H1 (cell line): ENCODE data around the gene PI4K2A. TPM values are rescaled to one million over a fixed set of nuclear protein-coding genes. Genes with fewer than 3 reads are reported as not detected.
A peak's percentile ranks its signal among the peaks of the same experiment; 100 is the strongest.

ENCODE experiments used
- CTCF ChIA-PET: fragments of 300-600 bp; sonication (Branson Sonifier 250); formaldehyde crosslinking; loops from one replicate; lab custom pipeline; 2021; ENCODE audit not compliant: partially characterized antibody; lab: Charles Lee
- POLR2A ChIA-PET: fragments of 300-600 bp; sonication (Branson Sonifier 250); formaldehyde crosslinking; loops from one replicate; lab custom pipeline; 2021; ENCODE audit warnings: inconsistent platforms; ENCODE audit not compliant: partially characterized antibody; lab: Charles Lee
- DNase-seq, 2 experiments: peaks; one replicate each; pipeline versions ENCODE4 v3.0.0 to v3.0.0-alpha.2; 2010 to 2022; ENCODE audit warnings: low spot score in 2 of 2, low read depth in 1 of 2, mixed read lengths in 1 of 2
- FAIRE-seq: peaks from 2 replicates; lab custom pipeline; 2011; peaks lifted over from hg19 to GRCh38; lab: Jason Lieb, UNC
- H2AFZ ChIP-seq: 2 replicates; pipeline ENCODE4 v1.8.1; 2012; ENCODE audit warnings: low read length, inconsistent platforms
- H2AK5ac ChIP-seq: 2 replicates; pipeline ENCODE4 v1.6.1; 2013; ENCODE audit warnings: low read depth, low read length
- H2BK120ac ChIP-seq: replicated peaks from 2 replicates; pipeline ENCODE3; 2013; ENCODE audit warnings: low read depth, low read length, inconsistent platforms
- H2BK12ac ChIP-seq: 2 replicates; pipeline ENCODE4 v1.6.1; 2013; ENCODE audit warnings: low read depth, low read length
- H2BK15ac ChIP-seq: 2 replicates; pipeline ENCODE4 v1.6.1; 2013; ENCODE audit warnings: low read length
- H2BK20ac ChIP-seq: 2 replicates; pipeline ENCODE4 v1.6.1; 2013; ENCODE audit warnings: low read length
- H2BK5ac ChIP-seq: 2 replicates; pipeline ENCODE4 v1.6.1; 2013; ENCODE audit warnings: low read depth, low read length
- H3K14ac ChIP-seq: 2 replicates; pipeline ENCODE4 v1.6.1; 2013; ENCODE audit warnings: inconsistent platforms; ENCODE audit not compliant: insufficient read length
- H3K18ac ChIP-seq: 2 replicates; pipeline ENCODE4 v1.6.1; 2013; ENCODE audit warnings: low read length; ENCODE audit errors: extremely low read depth
- H3K23ac ChIP-seq: 2 replicates; pipeline ENCODE4 v1.6.1; 2013; ENCODE audit warnings: inconsistent platforms; ENCODE audit not compliant: insufficient read length
- H3K23me2 ChIP-seq: 2 replicates; pipeline ENCODE4 v1.6.1; 2013; ENCODE audit warnings: low read depth, low read length
- H3K27ac ChIP-seq: 2 replicates; pipeline ENCODE4 v1.6.1; 2011; ENCODE audit warnings: low read depth, low read length, inconsistent platforms
- H3K27me3 ChIP-seq, 4 experiments: replicated peaks in 1 of 4; 1 replicate in 1 of 4; 2 replicates in 3 of 4; pipeline versions ENCODE4 v1.6.1 to v1.8.1; 2011 to 2013; ENCODE audit warnings: low read length in 3 of 4, mild to moderate bottlenecking in 3 of 4, inconsistent platforms in 2 of 4, mixed read lengths in 2 of 4, moderate library complexity in 1 of 4; ENCODE audit not compliant: control insufficient read depth in 3 of 4, insufficient read depth in 3 of 4; ENCODE audit errors: extremely low read depth in 1 of 4
- H3K36me3 ChIP-seq, 4 experiments: 2 replicates each; pipeline versions ENCODE4 v1.6.1 to v1.8.1; 2011 to 2013; ENCODE audit warnings: mild to moderate bottlenecking in 4 of 4, low read length in 3 of 4, moderate library complexity in 2 of 4, control low read depth in 1 of 4, inconsistent platforms in 1 of 4; ENCODE audit not compliant: insufficient read depth in 4 of 4, control insufficient read depth in 2 of 4
- H3K4ac ChIP-seq: replicated peaks from 2 replicates; pipeline ENCODE3; 2013; ENCODE audit warnings: low read length, low read depth, mixed read lengths, inconsistent platforms; ENCODE audit not compliant: insufficient read length
- H3K4me1 ChIP-seq, 4 experiments: replicated peaks in 1 of 4; 1 replicate in 1 of 4; 2 replicates in 3 of 4; pipeline versions ENCODE4 v1.6.1 to v1.8.1; 2011 to 2013; ENCODE audit warnings: low read length in 3 of 4, inconsistent platforms in 2 of 4, mixed read lengths in 1 of 4; ENCODE audit not compliant: insufficient read depth in 4 of 4, control insufficient read depth in 3 of 4
- H3K4me2 ChIP-seq, 2 experiments: 2 replicates each; pipeline versions ENCODE4 v1.6.1 to v1.8.1; 2011 to 2013; ENCODE audit warnings: low read depth in 2 of 2, low read length in 2 of 2, control low read depth in 1 of 2, inconsistent platforms in 1 of 2, mild to moderate bottlenecking in 1 of 2; ENCODE audit not compliant: insufficient read depth in 1 of 2
- H3K4me3 ChIP-seq, 4 experiments: fragments of 200-600, 300-600 bp in 1 of 4; sonication (generic), shearing (Covaris generic), sonication (Bioruptor Twin) in 1 of 4; 2 replicates each; pipeline versions ENCODE4 v1.5.1 to v1.8.1; 2011 to 2016; ENCODE audit warnings: low read length in 4 of 4, low read depth in 3 of 4, control low read depth in 2 of 4, inconsistent platforms in 2 of 4, mild to moderate bottlenecking in 2 of 4, mixed read lengths in 1 of 4, moderate library complexity in 1 of 4; ENCODE audit not compliant: insufficient read depth in 2 of 4; ENCODE audit errors: extremely low read depth in 1 of 4
- H3K56ac ChIP-seq: replicated peaks from 2 replicates; pipeline ENCODE3; 2013; ENCODE audit warnings: low read depth, mild to moderate bottlenecking, mixed read lengths, low read length, inconsistent platforms; ENCODE audit not compliant: insufficient read length
- H3K79me1 ChIP-seq: 2 replicates; pipeline ENCODE4 v1.6.1; 2013; ENCODE audit warnings: low read depth, low read length, control low read depth
- H3K79me2 ChIP-seq, 2 experiments: 2 replicates each; pipeline versions ENCODE4 v1.6.1 to v1.8.1; 2012 to 2013; ENCODE audit warnings: low read length in 2 of 2, mild to moderate bottlenecking in 2 of 2, inconsistent platforms in 1 of 2; ENCODE audit not compliant: insufficient read depth in 2 of 2, control insufficient read depth in 1 of 2
- H3K9ac ChIP-seq, 4 experiments: replicated peaks in 1 of 4; 1 replicate in 1 of 4; 2 replicates in 3 of 4; pipeline versions ENCODE4 v1.6.1 to v1.8.1; 2011 to 2013; ENCODE audit warnings: low read depth in 3 of 4, low read length in 3 of 4, control low read depth in 2 of 4, mild to moderate bottlenecking in 2 of 4, moderate library complexity in 2 of 4, inconsistent platforms in 1 of 4; ENCODE audit errors: extremely low read depth in 1 of 4
- H3K9me3 ChIP-seq, 2 experiments: 2 replicates each; pipeline versions ENCODE4 v1.6.1 to v1.8.1; 2012 to 2013; ENCODE audit warnings: mild to moderate bottlenecking in 2 of 2, moderate library complexity in 2 of 2, control low read depth in 1 of 2, inconsistent platforms in 1 of 2, low read depth in 1 of 2, low read length in 1 of 2, mixed read lengths in 1 of 2; ENCODE audit not compliant: insufficient read depth in 2 of 2
- H4K20me1 ChIP-seq, 2 experiments: replicated peaks in 1 of 2; 2 replicates each; pipeline versions ENCODE3 to v1.8.1; 2011 to 2013; ENCODE audit warnings: inconsistent platforms in 2 of 2, low read length in 2 of 2, mild to moderate bottlenecking in 1 of 2; ENCODE audit not compliant: insufficient read depth in 2 of 2, control insufficient read depth in 1 of 2
- H4K5ac ChIP-seq: 2 replicates; pipeline ENCODE4 v1.6.1; 2013; ENCODE audit warnings: low read length, low read depth, mixed read lengths, inconsistent platforms; ENCODE audit not compliant: insufficient read length
- H4K8ac ChIP-seq: 2 replicates; pipeline ENCODE4 v1.8.0; 2013; ENCODE audit warnings: mild to moderate bottlenecking, moderate library complexity, low read length, inconsistent platforms; ENCODE audit not compliant: insufficient read depth; ENCODE audit errors: extremely low read depth
- H4K91ac ChIP-seq: replicated peaks from 2 replicates; pipeline ENCODE3; 2013; ENCODE audit warnings: low read length, mixed read lengths, inconsistent platforms; ENCODE audit not compliant: insufficient read length
- BRCA1 ChIP-seq: IDR thresholded peaks from 2 replicates; pipeline ENCODE4 v1.6.1; 2012; ENCODE audit warnings: low read depth, low read length, improper control_type of control experiment
- CBX8 ChIP-seq: fragments of 300-800, 300-1000 bp; sonication (generic); IDR thresholded peaks from 2 replicates; pipeline ENCODE4 v1.7.1; 2016; ENCODE audit warnings: low read depth, low read length, borderline replicate concordance
- CREB1 ChIP-seq: IDR thresholded peaks from 2 replicates; pipeline ENCODE4 v1.6.1; 2012; ENCODE audit warnings: inconsistent platforms
- EZH2 ChIP-seq: fragments of 200-600 bp; sonication (generic); IDR thresholded peaks from 2 replicates; pipeline ENCODE4 v1.7.1; 2012; ENCODE audit warnings: low read depth, mild to moderate bottlenecking, moderate library complexity, low read length, inconsistent platforms; ENCODE audit not compliant: severe bottlenecking
- GTF2F1 ChIP-seq: IDR thresholded peaks from 2 replicates; pipeline ENCODE4 v1.6.1; 2012; ENCODE audit warnings: low read depth, low read length, improper control_type of control experiment, borderline replicate concordance
- JUN ChIP-seq: IDR thresholded peaks from 2 replicates; pipeline ENCODE4 v1.6.1; 2011; ENCODE audit warnings: low read depth, mild to moderate bottlenecking, improper control_type of control experiment, low read length
- JUND ChIP-seq: IDR thresholded peaks from 2 replicates; pipeline ENCODE4 v1.6.1; 2011; ENCODE audit warnings: mild to moderate bottlenecking, improper control_type of control experiment, low read length
- SIN3A ChIP-seq, 2 experiments: IDR thresholded peaks in 1 of 2; conservative IDR thresholded peaks in 1 of 2; 2 replicates each; pipeline ENCODE4 v1.6.1; 2011 to 2012; ENCODE audit warnings: low read length in 2 of 2, improper control_type of control experiment in 1 of 2, low read depth in 1 of 2, mild to moderate bottlenecking in 1 of 2
- SUZ12 ChIP-seq: fragments of 200-600 bp; sonication (generic); IDR thresholded peaks from 2 replicates; pipeline ENCODE4 v1.6.1; 2012; ENCODE audit warnings: mild to moderate bottlenecking, inconsistent platforms, low read length, moderate library complexity, mixed read lengths
- TCF12 ChIP-seq: IDR thresholded peaks from 2 replicates; pipeline ENCODE4 v1.6.1; 2011; ENCODE audit warnings: low read depth, mild to moderate bottlenecking, low read length
- TEAD4 ChIP-seq: IDR thresholded peaks from 2 replicates; pipeline ENCODE4 v1.6.1; 2012; ENCODE audit warnings: low read depth, low read length, inconsistent platforms, mixed read lengths
- WGBS, 2 experiments: shearing (Covaris generic) in 1 of 2; methylation state at CpG; one replicate each; pipeline versions ENCODE4 v1.1.6 to v1.1.7; 2013 to 2015; ENCODE audit warnings: low lambda C conversion rate in 2 of 2, mixed read lengths in 2 of 2, inconsistent platforms in 1 of 2, low coverage in 1 of 2, missing lambda C conversion rate in 1 of 2; ENCODE audit not compliant: insufficient replicate concordance in 2 of 2, insufficient coverage in 1 of 2, insufficient read length in 1 of 2; ENCODE audit errors: extremely low coverage in 1 of 2, missing lambda C conversion rate in 1 of 2; 5-methylcytosine and 5-hydroxymethylcytosine counted together
- polyA plus RNA-seq, 7 experiments: library from polyadenylated mRNA; depleted of rRNA in 3 of 7; stranded (reverse) in 5 of 7; unstranded in 2 of 7; fragments of >200 nt in 5 of 7; fragments of 200-250 nt in 2 of 7; gene quantifications; 1 replicate in 5 of 7; 2 replicates in 1 of 7; 4 replicates in 1 of 7; pipeline versions ENCODE4 v1.2.1 to v1.2.3, GENCODE V29; 2011 to 2013; ENCODE audit warnings: missing spikeins in 2 of 7, mixed read lengths in 2 of 7
- total RNA-seq: library from RNA; stranded (reverse); fragmentation: NEBNext Ultra II Directional; extraction: Animal tissue kit (Norgen Biotek cat#: 25700); gene quantifications from 2 replicates; pipeline ENCODE4 v1.2.1, GENCODE V29; 2021

PI4K2A gene
- total and polyA plus RNA-seq, 2 of the 8 experiments (the other 6 are each of a cell fraction or from before 2014, with no cell fraction given) = 20.7 to 21.9 TPM

DNA sequence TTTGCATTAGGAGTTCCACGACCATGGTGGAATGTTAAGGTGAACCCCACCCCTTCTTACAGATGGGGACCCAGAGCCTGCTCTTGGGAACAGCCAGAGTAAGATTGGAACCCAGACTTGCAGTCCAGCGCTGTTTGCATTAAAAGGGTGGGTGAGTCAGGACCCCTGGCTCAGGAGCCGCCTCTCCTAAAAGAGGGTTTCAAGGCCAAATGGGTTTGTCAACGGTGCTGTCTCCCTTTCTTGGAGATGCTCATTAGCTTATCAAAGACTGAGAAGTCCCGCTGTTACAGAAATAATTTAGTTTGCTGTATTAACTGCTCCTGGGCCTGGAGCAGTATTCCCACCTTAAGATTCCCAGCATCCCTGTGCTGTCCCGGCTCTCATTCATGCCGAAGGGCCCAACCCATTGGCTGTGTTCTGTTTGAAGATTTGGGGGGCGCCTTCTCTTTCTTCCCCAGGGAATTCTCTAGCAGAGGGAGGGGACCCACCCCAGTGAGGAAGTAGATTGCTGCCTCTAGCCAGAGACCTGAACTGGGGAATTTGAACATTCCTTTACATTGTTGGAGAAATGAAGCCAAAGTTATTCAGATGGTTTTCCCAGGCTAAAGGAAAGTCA, 74.9 kb downstream of the PI4K2A start:
- Histone ChIP-seq H3K4me2 (peak overlapping the region; percentile 74 to 97), H3K27ac (0 out of 2 replicates have a peak overlapping the region, but pooled peaks have one; percentile 32), H3K9me3 (no peaks in the 10 kb centered on the region), H3K27me3 (no peaks in the 10 kb centered on the region), H4K91ac (peak overlapping the region; percentile 62), H4K20me1 (no peaks in the 10 kb centered on the region), H2AFZ (no peak overlapping the region), H2BK15ac (peak overlapping the region; percentile 97), H3K23me2 (peaks cover 16% of the 10 kb centered on the region), H3K18ac (peak overlapping the region; percentile 86), H3K79me1 (0 out of 2 replicates have a peak, but pooled peaks cover 2% of the 10 kb centered on the region), H3K36me3 (peaks cover 0 to 16% (median 4%) of the 10 kb centered on the region in 4 experiments; a peak in 3 of 8 replicates), H3K4me3 (peak overlapping the region; percentile 47 to 78 (median 66)), H3K4ac (no peak overlapping the region), H4K5ac (no peak overlapping the region), H3K56ac (no peak overlapping the region), H2BK5ac (peak overlapping the region; percentile 93), H2BK20ac (0 out of 2 replicates have a peak overlapping the region, but pooled peaks have one; percentile 72), H4K8ac (no peak overlapping the region), H2AK5ac (0 out of 2 replicates have a peak overlapping the region, but pooled peaks have one; percentile 16), H3K4me1 (peaks cover 5 to 20% (median 13%) of the 10 kb centered on the region in 4 experiments), H2BK120ac (no peak overlapping the region), H3K79me2 (peaks cover 0 to 5% of the 10 kb centered on the region in 2 experiments; a peak in 1 of 4 replicates), H3K23ac (no peak overlapping the region), H3K14ac (no peak overlapping the region), H3K9ac (peak overlapping the region in 3 of 4 experiments; percentile 26 to 88 (median 80); a peak in 5 of 7 replicates), H2BK12ac (peak overlapping the region; percentile 94; the same call in 1 of the 2 replicates)
- ChIA-PET CTCF (interaction anchor here (2.1 to 20.9 kb wide), 4 partner anchors 10 to 38 kb away, joined by 9 to 773 read pairs (median 134); partner anchors contain the start of genes AVPI1 and ZFYVE27), POLR2A (interaction anchor here (1.2 to 12.5 kb wide), 7 partner anchors 9 to 57 kb away, joined by 3 to 234 read pairs (median 9); partner anchors contain the start of genes AVPI1 and ZFYVE27)
- 14% methylated on average over 8 of the region's 8 CpGs; no CpG with 5 or more reads in 1 of the 2 experiments for WGBS, 2 experiments
- FAIRE-seq = no peak
- DNase-seq = no peak
- TF ChIP-seq SUZ12 (no peak), CREB1 (no peak), EZH2 (no peak), JUN (no peak), CBX8 (no peak), SIN3A (conservative IDR thresholded peaks at IDR 0.05 in 1 of 2, IDR thresholded peaks at IDR 0.05 in 1 of 2; ENCODE audit: low read depth in 1 of 2, low read length in 2 of 2) (no peak), GTF2F1 (no peak), TCF12 (no peak), JUND (no peak), TEAD4 (no peak), BRCA1 (no peak)
